ENCODE results near the gene GALT.

The GALT gene

GRCh38 chr9:34615132-34615531, 31.3 kb upstream of the GALT start:
- TF ChIP-seq, protein P1, sequence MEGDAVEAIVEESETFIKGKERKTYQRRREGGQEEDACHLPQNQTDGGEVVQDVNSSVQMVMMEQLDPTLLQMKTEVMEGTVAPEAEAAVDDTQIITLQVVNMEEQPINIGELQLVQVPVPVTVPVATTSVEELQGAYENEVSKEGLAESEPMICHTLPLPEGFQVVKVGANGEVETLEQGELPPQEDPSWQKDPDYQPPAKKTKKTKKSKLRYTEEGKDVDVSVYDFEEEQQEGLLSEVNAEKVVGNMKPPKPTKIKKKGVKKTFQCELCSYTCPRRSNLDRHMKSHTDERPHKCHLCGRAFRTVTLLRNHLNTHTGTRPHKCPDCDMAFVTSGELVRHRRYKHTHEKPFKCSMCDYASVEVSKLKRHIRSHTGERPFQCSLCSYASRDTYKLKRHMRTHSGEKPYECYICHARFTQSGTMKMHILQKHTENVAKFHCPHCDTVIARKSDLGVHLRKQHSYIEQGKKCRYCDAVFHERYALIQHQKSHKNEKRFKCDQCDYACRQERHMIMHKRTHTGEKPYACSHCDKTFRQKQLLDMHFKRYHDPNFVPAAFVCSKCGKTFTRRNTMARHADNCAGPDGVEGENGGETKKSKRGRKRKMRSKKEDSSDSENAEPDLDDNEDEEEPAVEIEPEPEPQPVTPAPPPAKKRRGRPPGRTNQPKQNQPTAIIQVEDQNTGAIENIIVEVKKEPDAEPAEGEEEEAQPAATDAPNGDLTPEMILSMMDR (IDR thresholded peaks at IDR 0.05; ENCODE audit: low read length) = no peak
- TF ChIP-seq EZH2phosphoT487 (IDR thresholded peaks at IDR 0.05; ENCODE audit: low read length) (no peak), EZH2 (optimal IDR thresholded peaks at IDR 0.05; ENCODE audit: low read depth, low read length) (no peak)

GRCh38 chr9:34620061-34620994, 26.1 kb upstream of the GALT start, which contains the start of gene DCTN3:
Gene DCTN3 (minus strand): TSS chr9:34620495. CDS start chr9:34620464, 31 bp downstream.
- Histone ChIP-seq H3K4me2 (ENCODE audit: low read depth, low read length) (peak within 1 kb of the TSS; percentile 89), H3K27me3 (replicated peaks; ENCODE audit: insufficient read depth, low read length) (peaks cover 28% of the 10 kb centered on the region), H3F3A (ENCODE audit: insufficient read depth, low read length) (no peaks in the 10 kb centered on the region), H3K4me3 (ENCODE audit: low read length) (peak within 1 kb of the TSS; percentile 74), H3K4me1 (ENCODE audit: low read length) (peaks cover 12% of the 10 kb centered on the region; the same call in 1 of the 2 replicates), H3K79me2 (ENCODE audit: low read length) (peaks cover 23% of the 10 kb centered on the region), H3K36me3 (replicated peaks; ENCODE audit: insufficient read depth, low read length) (no peaks in the 10 kb centered on the region), H3K27ac (ENCODE audit: low read length) (no peak within 1 kb of the TSS), H3K9me2 (replicated peaks; ENCODE audit: insufficient read depth, low read length) (no peaks in the 10 kb centered on the region), H3K9me3 (replicated peaks; ENCODE audit: insufficient read depth, low read length) (no peaks in the 10 kb centered on the region), H3K9ac (ENCODE audit: low read length) (peak within 1 kb of the TSS; percentile 80), H4K20me1 (ENCODE audit: insufficient read depth, low read length) (no peaks in the 10 kb centered on the region), H2AFZ (ENCODE audit: low read length) (peak within 1 kb of the TSS; percentile 94)
- DNase-seq = peak; percentile 98
- TF ChIP-seq, protein P1 (IDR thresholded peaks at IDR 0.05; ENCODE audit: low read length) = no peak
- TF ChIP-seq EZH2phosphoT487 (IDR thresholded peaks at IDR 0.05; ENCODE audit: low read length) = no peak
- TF ChIP-seq EZH2 (optimal IDR thresholded peaks at IDR 0.05; ENCODE audit: low read depth, low read length) = no peak

More at GRCh38 chr9:34615132-34615531, 31.3 kb upstream of the GALT start:
- Histone ChIP-seq H3K9me2 (replicated peaks; ENCODE audit: insufficient read depth, low read length) (no peaks in the 10 kb centered on the region), H3K27me3 (replicated peaks; ENCODE audit: insufficient read depth, low read length) (no peaks in the 10 kb centered on the region), H3K4me1 (ENCODE audit: low read length) (peaks cover 13% of the 10 kb centered on the region; the same call in 1 of the 2 replicates), H3K36me3 (replicated peaks; ENCODE audit: insufficient read depth, low read length) (no peaks in the 10 kb centered on the region), H3K4me2 (ENCODE audit: low read depth, low read length) (no peak overlapping the region), H3F3A (ENCODE audit: insufficient read depth, low read length) (peaks cover 6% of the 10 kb centered on the region; the same call in 1 of the 2 replicates), H3K9ac (ENCODE audit: low read length) (no peak overlapping the region), H2AFZ (ENCODE audit: low read length) (no peak overlapping the region), H4K20me1 (ENCODE audit: insufficient read depth, low read length) (no peaks in the 10 kb centered on the region), H3K27ac (ENCODE audit: low read length) (no peak overlapping the region), H3K4me3 (ENCODE audit: low read length) (no peak overlapping the region), H3K9me3 (replicated peaks; ENCODE audit: insufficient read depth, low read length) (no peaks in the 10 kb centered on the region), H3K79me2 (ENCODE audit: low read length) (peaks cover 36% of the 10 kb centered on the region)
- no peak for DNase-seq

- Histone ChIP-seq H3F3A (ENCODE audit: insufficient read depth, low read length) (no peaks in the 10 kb centered on the region), H3K9me2 (replicated peaks; ENCODE audit: insufficient read depth, low read length) (no peaks in the 10 kb centered on the region), H4K20me1 (ENCODE audit: insufficient read depth, low read length) (no peaks in the 10 kb centered on the region), H3K36me3 (replicated peaks; ENCODE audit: insufficient read depth, low read length) (no peaks in the 10 kb centered on the region), H3K4me3 (ENCODE audit: low read length) (no peak overlapping the region), H3K4me1 (ENCODE audit: low read length) (peaks cover 12% of the 10 kb centered on the region; the same call in 1 of the 2 replicates), H3K4me2 (ENCODE audit: low read depth, low read length) (no peak overlapping the region), H3K27me3 (replicated peaks; ENCODE audit: insufficient read depth, low read length) (peaks cover 60% of the 10 kb centered on the region), H3K27ac (ENCODE audit: low read length) (no peak overlapping the region), H3K79me2 (ENCODE audit: low read length) (peaks cover 17% of the 10 kb centered on the region), H3K9me3 (replicated peaks; ENCODE audit: insufficient read depth, low read length) (no peaks in the 10 kb centered on the region), H2AFZ (ENCODE audit: low read length) (no peak overlapping the region), H3K9ac (ENCODE audit: low read length) (no peak overlapping the region)
- no peak for DNase-seq
- TF ChIP-seq, protein P1 (IDR thresholded peaks at IDR 0.05; ENCODE audit: low read length) = no peak
- TF ChIP-seq EZH2phosphoT487 (IDR thresholded peaks at IDR 0.05; ENCODE audit: low read length) (no peak), EZH2 (optimal IDR thresholded peaks at IDR 0.05; ENCODE audit: low read depth, low read length) (no peak)
Measured at GRCh38 chr9:34623374-34624235, 22.9 kb upstream of the GALT start.
